ACC112 (cell line): ENCODE data around the gene MLPH.

ENCODE experiments used
- H2AFZ ChIP-seq: fragments of 200-600 bp; sonication (generic); one replicate; pipeline ENCODE4 v1.6.0; 2017; ENCODE audit warnings: antibody characterized with exemption, low read length; ENCODE audit not compliant: unreplicated experiment
- H3K27ac ChIP-seq: fragments of 200-600 bp; sonication (generic); 2 replicates; pipeline ENCODE4 v1.5.1; 2014; ENCODE audit warnings: low read depth, mild to moderate bottlenecking, antibody characterized with exemption, low read length, moderate library complexity
- H3K27me3 ChIP-seq: fragments of 200-600 bp; sonication (generic); 2 replicates; pipeline ENCODE4 v1.6.1; 2014; ENCODE audit warnings: mild to moderate bottlenecking, antibody characterized with exemption, low read length, moderate library complexity, mixed read lengths; ENCODE audit not compliant: insufficient read depth
- H3K36me3 ChIP-seq: fragments of 200-600 bp; sonication (generic); 2 replicates; pipeline ENCODE4 v1.6.1; 2016; ENCODE audit warnings: mild to moderate bottlenecking, antibody characterized with exemption, low read length, moderate library complexity, mixed read lengths; ENCODE audit not compliant: insufficient read depth
- H3K4me1 ChIP-seq: fragments of 200-600 bp; sonication (generic); one replicate; pipeline ENCODE4 v1.6.1; 2016; ENCODE audit warnings: low read length, mixed read lengths; ENCODE audit not compliant: insufficient read depth, unreplicated experiment, control insufficient read depth
- H3K4me3 ChIP-seq: fragments of 200-600 bp; sonication (generic); 2 replicates; pipeline ENCODE4 v1.5.1; 2014; ENCODE audit warnings: mild to moderate bottlenecking, low read depth, low read length
- H3K79me2 ChIP-seq: fragments of 200-600 bp; sonication (generic); one replicate; pipeline ENCODE4 v1.6.0; 2016; ENCODE audit warnings: low read length; ENCODE audit not compliant: control insufficient read depth, unreplicated experiment, insufficient read depth

The MLPH gene

GRCh38 chr2:237574894-237575868, 88.1 kb downstream of the MLPH start:
- no peak overlapping the region for H3K4me3 ChIP-seq
- H2AFZ ChIP-seq, result no peak overlapping the region
- H3K27me3 ChIP-seq, result no peaks in the 10 kb centered on the region
- no peaks in the 10 kb centered on the region for H3K79me2 ChIP-seq
- H3K27ac ChIP-seq, result no peak overlapping the region
- H3K4me1 ChIP-seq, result peaks cover 6% of the 10 kb centered on the region
- no peaks in the 10 kb centered on the region for H3K36me3 ChIP-seq

GRCh38 chr2:237575869-237576862, 89.1 kb downstream of the MLPH start:
- no peak overlapping the region for H2AFZ ChIP-seq
- H3K36me3 ChIP-seq, result no peaks in the 10 kb centered on the region
- H3K4me3 ChIP-seq, result no peak overlapping the region
- peaks cover 6% of the 10 kb centered on the region for H3K4me1 ChIP-seq
- no peak overlapping the region for H3K27ac ChIP-seq
- no peaks in the 10 kb centered on the region for H3K27me3 ChIP-seq
- no peaks in the 10 kb centered on the region for H3K79me2 ChIP-seq

DNA sequence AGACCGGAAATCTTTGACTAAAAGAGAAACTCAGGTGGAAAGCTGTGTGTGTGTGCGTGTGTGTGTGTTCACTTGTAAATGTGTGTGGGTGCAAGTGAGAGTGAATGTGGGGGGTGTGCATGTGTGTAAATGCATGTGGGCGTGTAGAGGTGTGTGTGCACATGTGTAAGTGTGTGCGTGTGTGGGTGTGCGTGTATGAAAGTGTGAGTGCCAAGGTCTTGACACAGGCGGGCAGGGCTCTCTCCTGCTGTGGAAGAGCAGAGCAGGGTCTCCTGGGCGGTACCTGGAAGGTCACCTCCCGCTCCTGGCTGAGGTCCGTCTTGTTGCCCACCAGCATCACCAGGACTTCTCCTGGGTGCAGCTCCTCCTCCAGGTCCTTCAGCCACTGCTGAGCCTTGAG, 89.9 kb downstream of the MLPH start:
- no peaks in the 10 kb centered on the region for H3K27me3 ChIP-seq
- H3K4me3 ChIP-seq, result no peak overlapping the region
- peaks cover 6% of the 10 kb centered on the region for H3K4me1 ChIP-seq
- no peaks in the 10 kb centered on the region for H3K79me2 ChIP-seq
- no peaks in the 10 kb centered on the region for H3K36me3 ChIP-seq
- no peak overlapping the region for H2AFZ ChIP-seq
- no peak overlapping the region for H3K27ac ChIP-seq

- no peak overlapping the region for H2AFZ ChIP-seq
- H3K36me3 ChIP-seq, result no peaks in the 10 kb centered on the region
- H3K4me1 ChIP-seq, result peaks cover 1% of the 10 kb centered on the region
- H3K79me2 ChIP-seq, result no peaks in the 10 kb centered on the region
- H3K27ac ChIP-seq, result no peak overlapping the region
- no peak overlapping the region for H3K4me3 ChIP-seq
- H3K27me3 ChIP-seq, result no peaks in the 10 kb centered on the region
These were observed 90.4 kb downstream of the MLPH start for GRCh38 chr2:237577458-237577857.

- H3K79me2 ChIP-seq, result no peaks in the 10 kb centered on the region
- H3K4me3 ChIP-seq, result no peak overlapping the region
- H3K4me1 ChIP-seq, result no peaks in the 10 kb centered on the region
- H3K27me3 ChIP-seq, result no peaks in the 10 kb centered on the region
- H3K36me3 ChIP-seq, result no peaks in the 10 kb centered on the region
- H3K27ac ChIP-seq, result no peak overlapping the region
- no peak overlapping the region for H2AFZ ChIP-seq
These were observed 91.2 kb downstream of the MLPH start for GRCh38 chr2:237577956-237578870.

- Histone ChIP-seq H3K36me3 (no peaks in the 10 kb centered on the region), H2AFZ (no peak overlapping the region)
These were observed 94.3 kb downstream of the MLPH start for GRCh38 chr2:237581326-237581725.

GRCh38 chr2:237581751-237582746, 95.0 kb downstream of the MLPH start:
- Histone ChIP-seq H3K79me2 (no peaks in the 10 kb centered on the region), H3K27me3 (no peaks in the 10 kb centered on the region; the same call in 1 of the 2 replicates), H3K4me3 (peak overlapping the region; percentile 44; the same call in 1 of the 2 replicates), H2AFZ (peak overlapping the region; percentile 67), H3K4me1 (no peaks in the 10 kb centered on the region), H3K36me3 (no peaks in the 10 kb centered on the region), H3K27ac (no peak overlapping the region)

More at GRCh38 chr2:237581326-237581725, 94.3 kb downstream of the MLPH start:
- Histone ChIP-seq H3K27ac (no peak overlapping the region), H3K4me3 (peak overlapping the region; percentile 44; the same call in 1 of the 2 replicates), H3K4me1 (no peaks in the 10 kb centered on the region), H3K27me3 (no peaks in the 10 kb centered on the region), H3K79me2 (no peaks in the 10 kb centered on the region)

GRCh38 chr2:237583385-237584295, 96.6 kb downstream of the MLPH start:
- Histone ChIP-seq H2AFZ (no peak overlapping the region), H3K4me3 (no peak overlapping the region), H3K27ac (no peak overlapping the region), H3K4me1 (no peaks in the 10 kb centered on the region), H3K79me2 (no peaks in the 10 kb centered on the region), H3K27me3 (no peaks in the 10 kb centered on the region; the same call in 1 of the 2 replicates), H3K36me3 (no peaks in the 10 kb centered on the region)
